HepG2 (cell line): ENCODE data around the gene VWA7. TPM values are rescaled to one million over a fixed set of nuclear protein-coding genes. Genes with fewer than 3 reads are reported as not detected.

Source experiments
- CBFB ChIP-seq: sonication (generic); formaldehyde crosslinking; IDR thresholded peaks from 2 replicates; pipeline ENCODE4 v1.4.0; 2020; ENCODE audit warnings: missing genetic modification reagents
- CCDC6 ChIP-seq: sonication (generic); formaldehyde crosslinking; IDR thresholded peaks from 2 replicates; pipeline ENCODE4 v1.8.1; 2022; ENCODE audit warnings: mild to moderate bottlenecking, missing genetic modification reagents, moderate library complexity
- GLI4 ChIP-seq: sonication (generic); formaldehyde crosslinking; IDR thresholded peaks from 2 replicates; pipeline ENCODE4 v1.5.1; 2020; ENCODE audit warnings: missing genetic modification reagents, mild to moderate bottlenecking, moderate library complexity, borderline replicate concordance
- KDM5B ChIP-seq: sonication (generic); formaldehyde crosslinking; IDR thresholded peaks from 2 replicates; pipeline ENCODE4 v1.4.0; 2020; ENCODE audit warnings: missing genetic modification reagents, mild to moderate bottlenecking, borderline replicate concordance
- LCORL ChIP-seq, 2 experiments: fragments of 450-650 bp in 1 of 2; sonication (generic) in 1 of 2; formaldehyde crosslinking in 1 of 2; IDR thresholded peaks; 2 replicates each; pipeline versions ENCODE4 v1.5.0 to v1.6.1; 2017 to 2020; ENCODE audit warnings: antibody characterized with exemption in 1 of 2, missing genetic modification reagents in 1 of 2
- MTA1 ChIP-seq: sonication (generic); formaldehyde crosslinking; IDR thresholded peaks from 2 replicates; pipeline ENCODE4 v1.4.0; 2020; ENCODE audit warnings: missing genetic modification reagents, mild to moderate bottlenecking, borderline replicate concordance
- MTF2 ChIP-seq: sonication (generic); formaldehyde crosslinking; IDR thresholded peaks from 2 replicates; pipeline ENCODE4 v1.5.0; 2020; ENCODE audit warnings: missing genetic modification reagents, borderline replicate concordance
- STAG1 ChIP-seq: sonication (generic); formaldehyde crosslinking; IDR thresholded peaks from 2 replicates; pipeline ENCODE4 v1.4.0; 2020; ENCODE audit warnings: missing genetic modification reagents
- TOE1 ChIP-seq: sonication (generic); formaldehyde crosslinking; IDR thresholded peaks from 2 replicates; pipeline ENCODE4 v1.4.0; 2020; ENCODE audit warnings: mild to moderate bottlenecking, missing genetic modification reagents
- ZFX ChIP-seq: sonication (generic); formaldehyde crosslinking; IDR thresholded peaks from 2 replicates; pipeline ENCODE4 v1.4.0; 2020; ENCODE audit warnings: mild to moderate bottlenecking, low read depth, missing genetic modification reagents, moderate library complexity
- ZKSCAN5 ChIP-seq: sonication (generic); formaldehyde crosslinking; IDR thresholded peaks from 2 replicates; pipeline ENCODE4 v1.5.1; 2020; ENCODE audit warnings: mild to moderate bottlenecking, missing genetic modification reagents
- ZNF619 ChIP-seq: sonication (generic); formaldehyde crosslinking; IDR thresholded peaks from 2 replicates; pipeline ENCODE4 v1.4.0; 2020; ENCODE audit warnings: mild to moderate bottlenecking, missing genetic modification reagents
- polyA plus RNA-seq, 8 experiments: library from polyadenylated mRNA; depleted of rRNA in 3 of 8; stranded (reverse) in 7 of 8; unstranded in 1 of 8; fragments of >200 nt; fragmentation: Illumina TruSeq in 4 of 8; extraction: Trizol in 4 of 8; gene quantifications; 2 replicates each; pipeline versions ENCODE4 v1.2.1 to v1.2.3, GENCODE V29; 2011 to 2016; ENCODE audit warnings: low read depth in 4 of 8, missing spikeins in 1 of 8, mixed read lengths in 1 of 8; ENCODE audit not compliant: insufficient read depth in 1 of 8
- total RNA-seq, 5 experiments: library from RNA; depleted of rRNA; stranded (reverse); fragments of >200 nt; fragmentation: Illumina TruSeq; extraction: Trizol; gene quantifications; 2 replicates each; pipeline ENCODE4 v1.2.3, GENCODE V29; 2016; ENCODE audit warnings: low read depth in 1 of 5
- TF ChIP-seq, protein P1 (sequence below): sonication (generic); formaldehyde crosslinking; IDR thresholded peaks from 2 replicates; pipeline ENCODE4 v1.8.1; 2023; ENCODE audit warnings: mild to moderate bottlenecking, moderate library complexity, missing genetic modification reagents
- TF ChIP-seq, protein P2 (sequence below): sonication (generic); formaldehyde crosslinking; IDR thresholded peaks from 2 replicates; pipeline ENCODE4 v1.5.1; 2020; ENCODE audit warnings: missing genetic modification reagents, mild to moderate bottlenecking, borderline replicate concordance
- TF ChIP-seq, protein P3 (sequence below): IDR thresholded peaks from 2 replicates; pipeline ENCODE4 v1.6.1; 2012; ENCODE audit warnings: inconsistent platforms
- TF ChIP-seq, protein P4 (sequence below): IDR thresholded peaks from 2 replicates; pipeline ENCODE4 v1.6.1; 2016; ENCODE audit warnings: missing compliant biosample characterization, missing genetic modification reagents, borderline replicate concordance
- TF ChIP-seq, protein P5 (sequence below): sonication (generic); formaldehyde crosslinking; IDR thresholded peaks from 2 replicates; pipeline ENCODE4 v1.4.0; 2020; ENCODE audit warnings: missing genetic modification reagents
- TF ChIP-seq, protein P6 (sequence below): sonication (generic); formaldehyde crosslinking; IDR thresholded peaks from 2 replicates; pipeline ENCODE4 v1.8.0; 2022; ENCODE audit warnings: missing genetic modification reagents, mild to moderate bottlenecking, moderate library complexity, borderline replicate concordance

The VWA7 gene
- total and polyA plus RNA-seq, 2 of the 13 experiments (the other 11 are each of a cell fraction or from before 2014, with no cell fraction given), result 0.86 to 3.3 TPM

DNA sequence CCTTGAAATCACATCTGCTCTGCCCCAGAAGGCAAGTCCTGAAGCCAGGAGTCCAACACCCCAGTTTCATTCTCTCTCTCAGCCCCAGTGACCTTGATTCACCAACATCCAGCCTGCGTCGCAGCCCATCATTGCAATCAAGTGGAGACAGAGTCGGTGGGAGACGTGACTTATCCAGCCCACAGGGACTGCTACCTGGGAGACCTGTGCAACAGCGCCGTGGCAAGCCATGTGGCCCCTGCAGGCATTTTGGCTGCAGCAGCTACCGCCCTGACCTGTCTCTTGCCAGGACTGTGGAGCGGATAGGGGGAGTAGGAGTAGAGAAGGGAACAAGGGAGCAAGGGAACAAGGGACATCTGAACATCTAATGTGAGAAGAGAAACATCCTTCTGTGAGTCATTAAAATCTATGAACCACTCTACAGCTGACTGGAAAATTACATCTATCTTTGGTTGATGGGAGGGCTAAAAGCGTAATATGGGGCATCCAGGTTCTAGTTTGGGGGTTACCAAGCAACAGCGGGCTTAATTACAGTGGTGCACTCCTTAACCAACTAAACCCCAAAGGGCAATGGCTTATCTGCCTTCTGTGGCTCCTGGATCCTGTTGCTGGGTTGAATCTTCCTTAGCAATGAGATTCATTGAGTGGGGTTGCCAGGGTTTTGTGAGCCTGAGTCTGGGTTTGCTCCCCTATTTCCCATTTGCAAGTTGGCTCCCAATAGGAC is 59.5 kb downstream of the VWA7 start (continued):
- TF ChIP-seq ZKSCAN5 (no peak), ZNF619 (no peak), LCORL (IDR thresholded peaks at IDR 0.05) (no peak), LCORL (CRISPR knock-in tag; IDR thresholded peaks at IDR 0.05) (peak; percentile 64), ZFX (CRISPR knock-in tag) (peak; percentile 45; the same call in 1 of the 2 replicates), MTA1 (CRISPR knock-in tag) (peak; percentile 51; the same call in 1 of the 2 replicates), CCDC6 (no peak), TOE1 (CRISPR knock-in tag) (no peak), STAG1 (CRISPR knock-in tag) (peak; percentile 77), CBFB (peak; percentile 64; the same call in 1 of the 2 replicates), KDM5B (CRISPR knock-in tag) (0 out of 2 replicates have a peak, but pooled peaks have one; percentile 8), MTF2 (CRISPR knock-in tag) (no peak), GLI4 (CRISPR knock-in tag) (no peak)
- TF ChIP-seq, protein P1, sequence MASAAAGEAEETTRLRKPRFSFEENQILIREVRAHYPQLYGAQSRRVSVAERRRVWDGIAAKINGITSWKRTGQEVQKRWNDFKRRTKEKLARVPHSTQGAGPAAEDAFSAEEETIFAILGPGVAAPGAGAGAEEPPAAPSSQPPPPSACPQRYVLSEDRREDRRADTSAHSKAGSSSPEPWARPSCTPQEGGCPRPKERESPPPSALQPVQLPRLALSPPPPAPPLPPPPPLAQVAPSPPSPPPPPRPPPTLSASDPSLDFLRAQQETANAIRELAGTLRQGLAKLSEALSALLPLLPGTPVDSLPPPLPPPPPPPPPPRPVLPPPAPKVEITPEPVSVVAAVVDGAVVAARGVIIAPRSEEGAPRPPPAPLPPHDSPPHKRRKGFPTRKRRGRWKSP, result no peak
- TF ChIP-seq, protein P2, sequence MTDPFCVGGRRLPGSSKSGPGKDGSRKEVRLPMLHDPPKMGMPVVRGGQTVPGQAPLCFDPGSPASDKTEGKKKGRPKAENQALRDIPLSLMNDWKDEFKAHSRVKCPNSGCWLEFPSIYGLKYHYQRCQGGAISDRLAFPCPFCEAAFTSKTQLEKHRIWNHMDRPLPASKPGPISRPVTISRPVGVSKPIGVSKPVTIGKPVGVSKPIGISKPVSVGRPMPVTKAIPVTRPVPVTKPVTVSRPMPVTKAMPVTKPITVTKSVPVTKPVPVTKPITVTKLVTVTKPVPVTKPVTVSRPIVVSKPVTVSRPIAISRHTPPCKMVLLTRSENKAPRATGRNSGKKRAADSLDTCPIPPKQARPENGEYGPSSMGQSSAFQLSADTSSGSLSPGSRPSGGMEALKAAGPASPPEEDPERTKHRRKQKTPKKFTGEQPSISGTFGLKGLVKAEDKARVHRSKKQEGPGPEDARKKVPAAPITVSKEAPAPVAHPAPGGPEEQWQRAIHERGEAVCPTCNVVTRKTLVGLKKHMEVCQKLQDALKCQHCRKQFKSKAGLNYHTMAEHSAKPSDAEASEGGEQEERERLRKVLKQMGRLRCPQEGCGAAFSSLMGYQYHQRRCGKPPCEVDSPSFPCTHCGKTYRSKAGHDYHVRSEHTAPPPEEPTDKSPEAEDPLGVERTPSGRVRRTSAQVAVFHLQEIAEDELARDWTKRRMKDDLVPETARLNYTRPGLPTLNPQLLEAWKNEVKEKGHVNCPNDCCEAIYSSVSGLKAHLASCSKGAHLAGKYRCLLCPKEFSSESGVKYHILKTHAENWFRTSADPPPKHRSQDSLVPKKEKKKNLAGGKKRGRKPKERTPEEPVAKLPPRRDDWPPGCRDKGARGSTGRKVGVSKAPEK (CRISPR knock-in tag), result no peak
- TF ChIP-seq, protein P3, sequence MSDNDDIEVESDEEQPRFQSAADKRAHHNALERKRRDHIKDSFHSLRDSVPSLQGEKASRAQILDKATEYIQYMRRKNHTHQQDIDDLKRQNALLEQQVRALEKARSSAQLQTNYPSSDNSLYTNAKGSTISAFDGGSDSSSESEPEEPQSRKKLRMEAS, result peak; percentile 64; the same call in 1 of the 2 replicates
- TF ChIP-seq, protein P4, sequence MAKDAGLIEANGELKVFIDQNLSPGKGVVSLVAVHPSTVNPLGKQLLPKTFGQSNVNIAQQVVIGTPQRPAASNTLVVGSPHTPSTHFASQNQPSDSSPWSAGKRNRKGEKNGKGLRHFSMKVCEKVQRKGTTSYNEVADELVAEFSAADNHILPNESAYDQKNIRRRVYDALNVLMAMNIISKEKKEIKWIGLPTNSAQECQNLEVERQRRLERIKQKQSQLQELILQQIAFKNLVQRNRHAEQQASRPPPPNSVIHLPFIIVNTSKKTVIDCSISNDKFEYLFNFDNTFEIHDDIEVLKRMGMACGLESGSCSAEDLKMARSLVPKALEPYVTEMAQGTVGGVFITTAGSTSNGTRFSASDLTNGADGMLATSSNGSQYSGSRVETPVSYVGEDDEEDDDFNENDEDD (CRISPR knock-in tag), result peak; percentile 37; the same call in 1 of the 2 replicates
- TF ChIP-seq, protein P5, sequence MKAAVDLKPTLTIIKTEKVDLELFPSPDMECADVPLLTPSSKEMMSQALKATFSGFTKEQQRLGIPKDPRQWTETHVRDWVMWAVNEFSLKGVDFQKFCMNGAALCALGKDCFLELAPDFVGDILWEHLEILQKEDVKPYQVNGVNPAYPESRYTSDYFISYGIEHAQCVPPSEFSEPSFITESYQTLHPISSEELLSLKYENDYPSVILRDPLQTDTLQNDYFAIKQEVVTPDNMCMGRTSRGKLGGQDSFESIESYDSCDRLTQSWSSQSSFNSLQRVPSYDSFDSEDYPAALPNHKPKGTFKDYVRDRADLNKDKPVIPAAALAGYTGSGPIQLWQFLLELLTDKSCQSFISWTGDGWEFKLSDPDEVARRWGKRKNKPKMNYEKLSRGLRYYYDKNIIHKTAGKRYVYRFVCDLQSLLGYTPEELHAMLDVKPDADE (CRISPR knock-in tag), result no peak
- TF ChIP-seq, protein P6, sequence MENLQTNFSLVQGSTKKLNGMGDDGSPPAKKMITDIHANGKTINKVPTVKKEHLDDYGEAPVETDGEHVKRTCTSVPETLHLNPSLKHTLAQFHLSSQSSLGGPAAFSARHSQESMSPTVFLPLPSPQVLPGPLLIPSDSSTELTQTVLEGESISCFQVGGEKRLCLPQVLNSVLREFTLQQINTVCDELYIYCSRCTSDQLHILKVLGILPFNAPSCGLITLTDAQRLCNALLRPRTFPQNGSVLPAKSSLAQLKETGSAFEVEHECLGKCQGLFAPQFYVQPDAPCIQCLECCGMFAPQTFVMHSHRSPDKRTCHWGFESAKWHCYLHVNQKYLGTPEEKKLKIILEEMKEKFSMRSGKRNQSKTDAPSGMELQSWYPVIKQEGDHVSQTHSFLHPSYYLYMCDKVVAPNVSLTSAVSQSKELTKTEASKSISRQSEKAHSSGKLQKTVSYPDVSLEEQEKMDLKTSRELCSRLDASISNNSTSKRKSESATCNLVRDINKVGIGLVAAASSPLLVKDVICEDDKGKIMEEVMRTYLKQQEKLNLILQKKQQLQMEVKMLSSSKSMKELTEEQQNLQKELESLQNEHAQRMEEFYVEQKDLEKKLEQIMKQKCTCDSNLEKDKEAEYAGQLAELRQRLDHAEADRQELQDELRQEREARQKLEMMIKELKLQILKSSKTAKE (CRISPR knock-in tag), result no peak
